Tibial nerve (tissue), 4 donors: Measurements from ENCODE around the gene DCLK2. TPM values are rescaled to one million over a fixed set of nuclear protein-coding genes. Genes with fewer than 3 reads are reported as not detected.

Experiments used
- DNase-seq, 2 donors: peaks; one replicate each; pipeline ENCODE4 v3.0.0-alpha.2; 2019; ENCODE audit warnings: low spot score in 2 of 2
- H3K27ac ChIP-seq, 4 donors: fragments of 200-600 bp; sonication (generic) in 3 of 4; one replicate each; pipeline ENCODE4 v1.5.1; 2017 to 2019; ENCODE audit warnings: mild to moderate bottlenecking in 1 of 4
- H3K27me3 ChIP-seq, 2 donors: fragments of 200-600 bp; sonication (generic) in 1 of 2; one replicate each; pipeline versions ENCODE4 v1.5.1 to v1.6.0; 2017 to 2019
- H3K36me3 ChIP-seq, 3 donors: fragments of 200-600 bp; sonication (generic); one replicate each; pipeline ENCODE4 v1.5.1; 2018 to 2019
- H3K4me1 ChIP-seq, 4 donors: fragments of 200-600 bp; sonication (generic) in 3 of 4; one replicate each; pipeline ENCODE4 v1.5.1; 2017 to 2019
- H3K4me3 ChIP-seq, 4 donors: fragments of 200-600 bp; sonication (generic) in 3 of 4; one replicate each; pipeline ENCODE4 v1.5.1; 2017 to 2019; ENCODE audit warnings: mild to moderate bottlenecking in 1 of 4, moderate library complexity in 1 of 4
- H3K9me3 ChIP-seq, 4 donors: fragments of 200-600 bp; sonication (generic) in 3 of 4; one replicate each; pipeline ENCODE4 v1.5.1; 2017 to 2019
- CTCF ChIP-seq, 5 experiments: fragments of 200-600 bp in 3 of 5; fragments of 450-650 bp in 2 of 5; sonication (generic) in 3 of 5; IDR thresholded peaks; one replicate each; pipeline ENCODE4 v1.5.1; 2016 to 2019; ENCODE audit warnings: antibody characterized with exemption in 5 of 5, mild to moderate bottlenecking in 3 of 5, moderate library complexity in 2 of 5
- EP300 ChIP-seq, 2 donors: sonication (generic); formaldehyde crosslinking; IDR thresholded peaks; one replicate each; pipeline ENCODE4 v1.6.1; 2017; ENCODE audit warnings: antibody characterized with exemption in 2 of 2, mild to moderate bottlenecking in 1 of 2
- POLR2A ChIP-seq, 2 donors: fragments of 450-650 bp; IDR thresholded peaks; one replicate each; pipeline ENCODE4 v1.6.1; 2017; ENCODE audit warnings: antibody characterized with exemption in 2 of 2, mild to moderate bottlenecking in 2 of 2, moderate library complexity in 2 of 2
- WGBS, 2 donors: methylation state at CpG; one replicate each; pipeline ENCODE4 v1.1.5; 2018; 5-methylcytosine and 5-hydroxymethylcytosine counted together
- total RNA-seq, 4 donors: library from RNA; depleted of rRNA; stranded (reverse); fragments of >200 nt; gene quantifications; one replicate each; pipeline ENCODE4 v1.1.0, GENCODE V29; 2016

DCLK2 gene
- total RNA-seq, 4 donors from 2014 or later = 9.8 to 15.6 (median 10.7) TPM

- WGBS, 2 donors = 83 to 84% methylated on average over 6 of the region's 6 CpGs
- H3K4me1 ChIP-seq = no peaks in the 10 kb centered on the region
- H3K27ac ChIP-seq = no peak overlapping the region
- no peak for TF ChIP-seq CTCF (IDR thresholded peaks at IDR 0.05)
- no peak for TF ChIP-seq POLR2A (IDR thresholded peaks at IDR 0.05)
- no peak for TF ChIP-seq EP300 (IDR thresholded peaks at IDR 0.05)
- H3K36me3 ChIP-seq = peaks cover 0 to 16% (median 0%) of the 10 kb centered on the region in 3 donors
- DNase-seq = no peak
- no peaks in the 10 kb centered on the region for H3K27me3 ChIP-seq
- H3K4me3 ChIP-seq = no peak overlapping the region
- no peaks in the 10 kb centered on the region for H3K9me3 ChIP-seq
Measured at GRCh38 chr4:150262611-150263010, 184.4 kb downstream of the DCLK2 start.

- Histone ChIP-seq H3K9me3 (no peaks in the 10 kb centered on the region), H3K4me3 (no peak overlapping the region), H3K4me1 (no peaks in the 10 kb centered on the region), H3K27ac (no peak overlapping the region), H3K36me3 (peaks cover 0 to 29% (median 0%) of the 10 kb centered on the region in 3 donors), H3K27me3 (no peaks in the 10 kb centered on the region)
- 70 to 72% methylated on average over 6 of the region's 6 CpGs for WGBS, 2 donors
- no peak for DNase-seq
- TF ChIP-seq CTCF (IDR thresholded peaks at IDR 0.05) = no peak
- TF ChIP-seq EP300 (IDR thresholded peaks at IDR 0.05) = no peak
- TF ChIP-seq POLR2A (IDR thresholded peaks at IDR 0.05) = no peak
Measured at GRCh38 chr4:150264595-150265161, 186.4 kb downstream of the DCLK2 start.

- H3K27me3 ChIP-seq = no peaks in the 10 kb centered on the region
- H3K4me1 ChIP-seq = no peaks in the 10 kb centered on the region
- WGBS, 2 donors = 94 to 100% methylated on average over 1 of the region's 1 CpG
- no peak overlapping the region for H3K27ac ChIP-seq
- H3K4me3 ChIP-seq = no peak overlapping the region
- no peak for DNase-seq
- no peak for TF ChIP-seq CTCF (IDR thresholded peaks at IDR 0.05)
- TF ChIP-seq POLR2A (IDR thresholded peaks at IDR 0.05) = no peak
- no peak for TF ChIP-seq EP300 (IDR thresholded peaks at IDR 0.05)
- peaks cover 0 to 40% (median 0%) of the 10 kb centered on the region in 3 donors for H3K36me3 ChIP-seq
- peaks cover 0 to 2% (median 0%) of the 10 kb centered on the region in 4 donors for H3K9me3 ChIP-seq
Measured at GRCh38 chr4:150265806-150266205, 187.6 kb downstream of the DCLK2 start.

- Histone ChIP-seq H3K4me3 (no peak overlapping the region), H3K36me3 (peaks cover 0 to 62% (median 0%) of the 10 kb centered on the region in 3 donors), H3K27me3 (no peaks in the 10 kb centered on the region), H3K4me1 (no peaks in the 10 kb centered on the region), H3K9me3 (peaks cover 0 to 10% (median 0%) of the 10 kb centered on the region in 4 donors), H3K27ac (no peak overlapping the region)
- DNase-seq = no peak
- TF ChIP-seq POLR2A (IDR thresholded peaks at IDR 0.05) (no peak), CTCF (IDR thresholded peaks at IDR 0.05) (no peak)
- 90 to 95% methylated on average over 1 of the region's 1 CpG for WGBS, 2 donors
Measured at GRCh38 chr4:150268444-150268843, 190.2 kb downstream of the DCLK2 start.

GRCh38 chr4:150278206-150278605 lies 200.0 kb downstream of the DCLK2 start:
- no peak overlapping the region for H3K4me3 ChIP-seq
- TF ChIP-seq EP300 (IDR thresholded peaks at IDR 0.05) (no peak), CTCF (IDR thresholded peaks at IDR 0.05) (no peak), POLR2A (IDR thresholded peaks at IDR 0.05) (no peak)
- peaks cover 0 to 30% (median 3%) of the 10 kb centered on the region in 4 donors for H3K9me3 ChIP-seq
- DNase-seq = no peak
- 88 to 95% methylated on average over 2 of the region's 2 CpGs for WGBS, 2 donors
- H3K36me3 ChIP-seq = peaks cover 5 to 81% (median 10%) of the 10 kb centered on the region in 3 donors
- no peaks in the 10 kb centered on the region for H3K27me3 ChIP-seq
- H3K27ac ChIP-seq = no peak overlapping the region
- no peaks in the 10 kb centered on the region for H3K4me1 ChIP-seq
